GM19193 (cell line): Measurements from ENCODE around the gene STK11IP.

Experiments used
- POLR2A ChIP-seq: IDR thresholded peaks from 4 replicates; pipeline ENCODE4 v1.6.1; 2011; ENCODE audit not compliant: insufficient read depth, insufficient read length; ENCODE audit errors: extremely low read depth

The STK11IP gene

DNA sequence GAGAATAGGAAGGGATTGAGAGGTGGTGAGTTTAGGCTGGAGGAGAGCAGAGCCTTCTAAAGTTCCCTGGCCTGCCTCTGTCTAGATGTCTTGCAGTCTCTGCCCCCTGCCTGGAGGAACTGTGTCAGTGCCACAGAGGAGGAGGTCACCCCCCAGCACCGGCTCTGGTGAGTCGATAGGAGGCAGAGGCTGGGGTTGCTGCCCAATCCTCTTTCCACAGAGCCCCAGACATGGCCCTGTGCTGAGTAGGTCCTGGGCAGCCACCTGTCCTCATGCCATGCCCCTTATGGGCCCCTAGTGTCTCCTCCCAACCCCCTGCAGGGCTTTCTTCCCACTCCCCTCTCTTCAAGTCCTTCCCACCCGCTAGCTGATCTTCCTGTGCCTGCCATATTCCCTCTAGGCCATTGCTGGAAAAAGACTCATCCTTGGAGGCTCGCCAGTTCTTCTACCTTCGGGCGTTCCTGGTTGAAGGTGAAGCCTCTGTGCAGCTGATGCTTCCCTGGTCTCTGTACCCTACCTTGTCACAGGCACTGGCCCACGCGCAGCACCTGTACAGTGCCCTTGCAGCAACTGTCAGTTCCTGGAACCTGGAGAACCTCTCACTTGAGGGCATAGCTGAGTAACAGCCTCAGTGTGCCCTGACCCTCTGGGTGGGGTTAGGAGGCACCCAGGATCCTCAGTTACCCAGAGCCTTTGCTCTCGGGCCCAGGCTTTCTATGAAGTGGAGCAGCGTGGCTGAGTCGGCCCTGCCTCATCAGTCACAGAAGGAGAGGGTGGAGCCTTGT is 16.6 kb downstream of the STK11IP start:
- no peak for TF ChIP-seq POLR2A

DNA sequence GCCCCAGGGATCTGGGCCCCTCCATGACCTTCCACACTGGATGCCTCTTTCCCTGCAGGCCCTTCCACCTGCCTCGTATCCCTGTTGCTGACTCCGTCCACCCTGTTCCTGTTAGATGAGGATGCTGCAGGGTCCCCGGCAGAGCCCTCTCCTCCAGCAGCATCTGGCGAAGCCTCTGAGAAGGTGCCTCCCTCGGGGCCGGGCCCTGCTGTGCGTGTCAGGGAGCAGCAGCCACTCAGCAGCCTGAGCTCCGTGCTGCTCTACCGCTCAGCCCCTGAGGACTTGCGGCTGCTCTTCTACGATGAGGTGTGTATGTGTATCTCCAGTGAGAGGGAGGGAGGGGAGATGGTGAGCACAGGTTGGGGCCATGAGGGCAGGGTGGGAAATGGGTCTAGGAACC is 17.4 kb downstream of the STK11IP start:
- no peak for TF ChIP-seq POLR2A

DNA sequence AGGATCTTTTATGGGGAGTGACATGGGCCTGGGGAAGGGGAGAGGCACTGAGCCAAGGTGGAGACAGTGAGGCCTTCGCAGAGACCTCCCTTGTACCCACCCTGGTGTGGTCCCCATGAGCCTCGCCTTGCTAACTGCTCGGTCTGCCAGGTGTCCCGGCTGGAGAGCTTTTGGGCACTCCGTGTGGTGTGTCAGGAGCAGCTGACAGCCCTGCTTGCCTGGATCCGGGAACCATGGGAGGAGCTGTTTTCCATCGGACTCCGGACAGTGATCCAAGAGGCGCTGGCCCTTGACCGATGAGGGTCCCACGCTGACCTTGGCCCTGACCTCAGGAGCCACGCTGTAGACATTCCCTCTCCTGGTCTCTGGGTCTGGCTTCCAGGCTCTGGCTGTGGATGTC is 18.2 kb downstream of the STK11IP start:
- no peak for TF ChIP-seq POLR2A

DNA sequence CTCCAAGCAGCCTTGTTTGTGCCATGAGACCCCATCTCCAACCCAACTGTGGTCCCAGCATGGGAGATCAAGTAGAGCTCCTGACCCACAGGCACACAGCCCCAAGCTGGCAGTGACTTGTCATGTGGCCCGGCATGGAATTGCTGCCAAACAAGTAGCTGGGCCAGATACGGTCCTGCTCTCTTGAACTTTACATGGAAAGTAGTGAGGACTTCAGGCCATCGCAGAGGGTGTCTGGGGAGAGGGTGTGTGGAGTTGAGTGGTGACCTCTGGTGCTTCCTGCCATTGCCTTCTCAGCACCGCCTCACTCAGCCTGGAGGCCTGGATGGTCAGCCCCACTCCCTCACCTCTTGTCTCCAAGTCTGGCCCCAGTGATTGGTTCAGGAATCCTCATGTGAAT is 18.9 kb downstream of the STK11IP start:
- no peak for TF ChIP-seq POLR2A

DNA sequence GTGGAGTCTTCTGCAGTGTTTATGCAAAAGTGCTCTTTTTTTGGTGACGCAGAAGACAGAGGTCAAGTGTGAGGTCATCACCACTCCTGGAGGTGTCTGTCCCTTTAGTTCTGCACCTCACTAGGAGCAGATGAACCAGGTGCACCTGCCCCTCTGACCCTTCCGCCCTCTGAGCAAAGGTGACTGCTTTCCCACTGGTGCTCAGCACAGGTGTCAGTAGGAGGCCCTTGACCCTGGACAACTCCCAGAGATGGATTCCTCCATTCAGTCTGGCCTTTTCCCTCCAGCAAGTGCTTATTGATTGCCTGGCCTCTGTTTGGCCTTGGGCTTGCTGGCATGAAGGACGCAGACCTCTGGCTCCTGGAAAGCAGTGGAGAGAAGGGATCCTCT is 21.1 kb downstream of the STK11IP start:
- TF ChIP-seq POLR2A: no peak

DNA sequence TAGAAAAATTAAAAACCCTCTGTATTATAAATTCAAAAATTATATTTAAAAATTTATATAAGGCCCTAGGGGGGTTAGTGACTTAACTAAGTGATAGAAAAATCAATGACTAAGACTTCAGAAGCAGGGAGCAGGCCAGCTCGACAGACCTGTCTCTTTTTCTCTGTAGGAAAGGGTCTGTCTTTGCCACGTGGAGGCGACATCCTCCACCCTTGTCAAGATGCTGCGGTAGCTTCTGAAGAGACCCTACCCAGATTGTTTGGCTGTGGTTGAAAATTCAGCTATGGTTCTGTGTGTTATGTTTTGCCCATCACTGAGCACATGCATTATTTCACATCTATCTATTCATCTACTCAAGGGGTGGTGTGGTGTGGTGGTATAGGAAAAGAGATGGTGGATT is 21.6 kb downstream of the STK11IP start:
- no peak for TF ChIP-seq POLR2A

DNA sequence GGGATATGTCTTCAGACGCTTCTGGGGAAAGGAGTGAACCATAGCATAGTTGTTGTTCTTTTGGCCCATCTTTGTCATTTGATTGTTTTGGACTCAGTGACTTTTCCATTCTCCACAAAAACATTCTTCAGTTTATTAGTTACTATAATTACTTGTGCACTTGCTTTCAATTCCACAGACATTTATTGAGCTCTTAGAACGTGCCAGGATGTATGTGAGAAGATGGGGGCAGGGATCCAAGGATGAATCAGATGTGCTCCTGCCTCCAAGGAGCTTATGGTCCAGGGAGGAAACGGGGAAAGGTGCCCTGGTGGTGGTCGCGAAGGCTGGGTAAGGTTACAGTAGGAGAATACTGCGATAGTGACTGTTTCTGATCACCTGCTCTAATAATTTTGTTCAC is 22.9 kb downstream of the STK11IP start:
- no peak for TF ChIP-seq POLR2A

DNA sequence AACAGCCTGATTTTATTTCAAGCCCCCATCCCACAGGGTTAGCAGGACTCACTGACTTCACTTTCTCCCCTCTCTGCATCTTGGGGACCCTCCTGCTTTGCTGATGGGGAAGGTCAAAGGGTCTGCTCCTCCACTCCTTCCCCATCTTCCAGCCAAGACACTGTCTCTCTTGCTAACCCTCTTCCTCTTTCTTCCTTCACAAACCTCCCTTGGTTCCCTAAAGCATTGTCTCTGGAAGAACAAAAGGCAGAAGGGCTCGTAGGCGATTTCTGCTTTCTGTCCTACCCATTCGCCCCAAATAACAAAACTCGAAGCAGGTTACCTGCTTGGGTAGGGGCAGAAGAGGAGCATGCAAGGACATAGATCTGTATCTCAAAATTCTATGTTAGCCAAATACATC is 24.3 kb downstream of the STK11IP start:
- no peak for TF ChIP-seq POLR2A

DNA sequence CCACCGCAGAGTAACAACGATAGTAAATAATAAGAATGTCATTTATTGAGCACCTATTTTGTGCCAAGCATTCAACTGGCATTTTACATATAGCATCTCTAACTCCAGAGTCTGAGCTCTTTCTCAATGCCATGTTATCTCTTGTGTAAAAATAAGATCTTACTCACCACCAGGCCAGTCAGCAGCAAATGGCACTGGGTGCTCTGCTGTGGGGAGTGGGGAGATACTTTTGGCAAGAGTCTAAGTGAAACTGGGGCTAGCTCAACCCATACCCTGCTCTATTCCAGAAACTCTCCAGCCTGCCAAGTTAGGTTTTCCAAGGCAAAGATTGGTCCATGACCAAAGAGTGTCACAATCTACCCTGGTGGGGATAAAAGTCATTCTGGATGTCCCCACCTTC is 24.8 kb downstream of the STK11IP start:
- TF ChIP-seq POLR2A: no peak

DNA sequence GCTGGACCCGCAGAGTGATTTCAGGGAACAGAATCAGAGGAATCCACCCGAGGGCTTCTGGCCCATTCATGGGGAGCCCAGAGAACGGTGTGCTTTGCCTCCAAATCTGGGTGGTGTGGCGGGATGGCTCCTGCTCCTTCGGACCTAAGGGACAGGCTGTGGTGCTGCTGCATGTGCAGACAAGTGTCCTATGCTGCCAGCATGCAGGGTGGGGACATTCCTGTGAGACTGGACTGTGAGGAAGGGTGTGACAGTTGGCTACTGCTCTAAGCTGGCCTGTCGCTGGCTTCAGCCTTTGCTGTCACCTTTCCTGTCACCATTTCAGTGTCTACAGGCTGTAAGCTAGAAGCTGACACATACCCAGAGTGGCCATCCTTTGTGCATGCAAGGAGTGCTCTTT is 26.9 kb downstream of the STK11IP start:
- TF ChIP-seq POLR2A: no peak

DNA sequence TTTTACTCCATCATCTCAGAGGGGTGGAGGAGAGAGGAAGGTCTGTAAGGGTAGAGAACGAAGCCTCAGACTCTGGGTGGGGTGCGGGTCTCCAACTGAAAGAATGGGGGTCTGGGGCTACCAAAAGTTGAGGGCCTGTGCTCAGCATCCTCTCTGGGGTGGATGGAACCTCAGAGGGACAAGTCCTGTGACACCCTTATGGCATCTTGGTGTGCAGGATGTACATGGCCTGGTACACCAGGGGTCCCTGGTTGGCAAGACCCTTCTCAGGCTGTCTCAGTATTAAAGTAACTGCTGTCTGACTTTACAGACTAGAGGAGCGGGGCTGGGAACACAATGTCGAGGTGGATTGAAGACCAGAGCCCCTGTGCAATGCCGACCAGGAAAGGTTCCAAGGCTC is 27.5 kb downstream of the STK11IP start:
- TF ChIP-seq POLR2A: no peak

DNA sequence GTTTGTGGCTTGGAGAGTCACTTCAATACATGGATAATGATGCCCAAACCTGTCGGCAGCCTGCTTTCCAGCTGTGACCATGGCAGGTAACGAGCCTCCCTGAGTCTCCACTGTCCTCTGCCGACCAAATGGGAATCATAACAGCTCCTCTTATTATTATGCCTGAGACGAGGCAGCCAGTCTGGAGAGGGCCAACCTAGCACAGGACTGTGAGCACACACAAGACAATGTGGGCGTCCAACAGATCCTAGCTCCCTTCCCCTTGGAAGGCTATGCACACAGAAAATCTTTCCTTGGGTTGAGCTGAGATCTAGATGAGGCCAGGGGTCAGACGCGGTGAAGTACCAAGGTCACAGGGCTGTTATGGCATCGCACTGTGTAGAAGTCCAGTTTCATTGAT is 28.9 kb downstream of the STK11IP start:
- no peak for TF ChIP-seq POLR2A

DNA sequence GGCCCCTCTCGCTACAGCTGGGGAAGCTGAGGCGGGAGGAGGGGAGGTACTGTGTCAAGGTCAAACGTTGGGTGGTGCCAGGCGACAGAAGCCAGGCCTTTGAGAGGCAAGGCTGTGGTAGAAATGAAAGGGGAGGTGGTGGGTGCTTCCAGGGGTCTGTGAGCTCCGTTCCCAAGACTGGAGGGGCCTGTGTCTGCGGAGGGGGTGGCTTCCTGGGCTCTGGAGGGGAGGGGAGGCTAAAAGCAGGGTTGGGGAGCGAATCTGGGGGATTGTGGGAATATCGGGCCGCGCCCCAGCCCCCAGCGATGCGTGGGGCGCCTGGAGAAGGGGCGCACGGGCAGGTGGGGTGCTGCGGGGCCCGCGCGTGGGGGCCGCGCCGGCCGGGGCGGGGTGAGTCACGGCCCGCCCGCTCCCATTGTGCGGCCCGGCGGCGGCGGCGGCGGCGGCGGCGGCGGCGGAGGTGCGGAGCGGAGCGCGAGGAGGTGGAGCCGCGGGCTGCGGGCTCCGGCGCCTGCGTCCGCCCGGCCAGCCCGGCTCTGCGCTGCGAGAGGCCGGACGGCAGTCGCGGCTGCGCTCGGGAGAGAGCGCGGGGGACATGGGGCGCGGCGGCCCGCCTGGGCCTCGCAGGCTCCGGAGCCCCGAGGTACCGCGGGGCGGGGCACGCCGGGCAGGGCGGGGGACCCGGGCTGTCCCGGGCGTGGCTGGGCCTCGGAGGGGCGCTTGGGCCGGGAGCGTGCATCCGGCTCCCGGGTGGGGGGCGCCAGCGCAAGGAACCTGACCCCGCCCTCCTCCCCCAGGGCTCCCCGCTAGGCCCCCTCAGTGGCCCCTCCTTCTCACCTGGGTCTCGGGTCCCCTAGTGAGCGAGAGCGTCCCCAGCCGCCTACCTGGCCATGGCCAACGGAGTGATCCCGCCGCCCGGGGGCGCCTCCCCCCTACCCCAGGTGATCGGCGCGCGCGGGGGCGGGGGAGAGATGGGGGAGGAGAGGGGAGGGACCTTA is 29.7 kb downstream of the STK11IP start, which contains the start of gene SLC4A3:
Gene SLC4A3 (plus strand): TSS at position 528 of the 998 bp plus-strand sequence. CDS start 363 bp downstream, at position 891.
- TF ChIP-seq POLR2A: no peak

DNA sequence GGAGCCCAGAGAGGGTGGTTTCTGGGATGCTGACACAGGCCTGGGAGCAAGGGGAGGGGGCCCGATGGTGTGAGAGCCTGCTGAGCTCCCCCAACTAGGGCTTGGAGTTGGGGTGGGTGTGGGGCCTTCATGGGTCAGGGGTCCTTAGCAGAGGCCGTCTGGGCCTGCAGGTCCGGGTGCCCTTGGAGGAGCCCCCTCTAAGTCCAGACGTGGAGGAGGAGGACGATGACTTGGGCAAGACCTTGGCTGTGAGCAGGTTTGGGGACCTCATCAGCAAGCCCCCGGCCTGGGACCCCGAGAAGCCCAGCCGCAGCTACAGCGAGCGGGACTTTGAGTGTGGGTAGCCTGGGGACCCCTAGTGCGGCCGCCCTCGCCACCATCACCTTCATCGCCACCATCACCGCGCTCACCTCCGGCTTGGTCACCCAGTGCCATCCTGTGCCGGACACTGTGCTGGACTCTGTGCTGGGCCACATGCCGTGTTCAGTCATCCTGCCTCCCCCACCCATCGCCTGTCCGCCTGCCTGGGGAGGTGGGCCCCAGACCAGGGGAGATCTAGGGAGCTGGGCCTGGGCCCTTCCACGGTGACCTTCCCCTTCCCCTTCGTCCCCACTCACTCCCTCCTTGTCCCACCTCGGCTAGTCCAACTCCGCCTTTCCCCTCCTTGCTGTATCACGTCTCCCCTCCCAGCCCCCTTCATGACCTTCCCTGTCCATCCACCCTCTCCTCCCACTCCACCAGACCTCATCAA is 30.8 kb downstream of the STK11IP start:
- TF ChIP-seq POLR2A: no peak
